ENCODE data around the gene NID1. TPM values are rescaled to one million over a fixed set of nuclear protein-coding genes. Genes with fewer than 3 reads are reported as not detected.

NID1 gene
- total and polyA plus RNA-seq, 9 of the 15 experiments (the other 6 are each of a cell fraction or from before 2014, with no cell fraction given), result 0.22 TPM; not detected in 8

- Histone ChIP-seq H3K9ac (ENCODE audit: insufficient read depth in 1 of 2, low read depth in 2 of 2, low read length in 2 of 2) (no peak overlapping the region), H3K4me2 (ENCODE audit: insufficient read depth, low read length) (no peak overlapping the region), H3K4me1 (replicated peaks in 1 of 2; ENCODE audit: control insufficient read depth in 2 of 2, insufficient read depth in 2 of 2, low read length in 2 of 2) (no peaks in the 10 kb centered on the region), H3K9me1 (ENCODE audit: control insufficient read depth, insufficient read depth, low read length) (no peaks in the 10 kb centered on the region), H3K9me3 (replicated peaks; ENCODE audit: control insufficient read depth, insufficient read depth, low read depth, low read length) (no peaks in the 10 kb centered on the region), H3K4me3 (no peak overlapping the region), H3K79me2 (ENCODE audit: control insufficient read depth, insufficient read depth, low read length) (no peaks in the 10 kb centered on the region), H3K36me3 (ENCODE audit: control insufficient read depth, insufficient read depth, low read length) (no peaks in the 10 kb centered on the region), H4K20me1 (replicated peaks; ENCODE audit: control insufficient read depth, insufficient read depth, low read length) (no peaks in the 10 kb centered on the region), H2AFZ (ENCODE audit: low read depth, low read length) (no peak overlapping the region), H3K27me3 (ENCODE audit: control insufficient read depth in 2 of 2, insufficient read depth in 2 of 2, low read length in 2 of 2) (peaks cover 31 to 40% of the 10 kb centered on the region in 2 experiments), H3K27ac (ENCODE audit: extremely low read depth, low read depth, low read length) (no peak overlapping the region)
- intact Hi-C loops (cut with micrococcal nuclease), result no loop called here
- ATAC-seq, result no peak
- TF ChIP-seq, protein P1, sequence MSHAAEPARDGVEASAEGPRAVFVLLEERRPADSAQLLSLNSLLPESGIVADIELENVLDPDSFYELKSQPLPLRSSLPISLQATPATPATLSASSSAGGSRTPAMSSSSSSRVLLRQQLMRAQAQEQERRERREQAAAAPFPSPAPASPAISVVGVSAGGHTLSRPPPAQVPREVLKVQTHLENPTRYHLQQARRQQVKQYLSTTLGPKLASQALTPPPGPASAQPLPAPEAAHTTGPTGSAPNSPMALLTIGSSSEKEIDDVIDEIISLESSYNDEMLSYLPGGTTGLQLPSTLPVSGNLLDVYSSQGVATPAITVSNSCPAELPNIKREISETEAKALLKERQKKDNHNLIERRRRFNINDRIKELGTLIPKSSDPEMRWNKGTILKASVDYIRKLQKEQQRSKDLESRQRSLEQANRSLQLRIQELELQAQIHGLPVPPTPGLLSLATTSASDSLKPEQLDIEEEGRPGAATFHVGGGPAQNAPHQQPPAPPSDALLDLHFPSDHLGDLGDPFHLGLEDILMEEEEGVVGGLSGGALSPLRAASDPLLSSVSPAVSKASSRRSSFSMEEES (CRISPR knock-in tag; IDR thresholded peaks at IDR 0.05), result peak; percentile 19; the same call in 1 of the 2 replicates
- TF ChIP-seq ZNF324 (CRISPR knock-in tag; IDR thresholded peaks at IDR 0.05), result no peak
- no peak for FAIRE-seq
- 5% methylated on average over 8 of the region's 8 CpGs for WGBS (ENCODE audit: insufficient coverage, low coverage, missing lambda C conversion rate)
- in situ Hi-C loops (cut with MboI), result no loop called here
- ChIA-PET POLR2A (interaction anchor here (0.7 to 0.8 kb wide), 2 partner anchors 8 to 239 kb away, joined by 3 to 4 read pairs; no protein-coding TSS in a partner anchor), CTCF (ENCODE audit: low intra/inter-chr PET ratio) (no interaction called here)
- no peak for DNase-seq (ENCODE audit: extremely low read depth in 1 of 4, low spot score in 3 of 4)
- no TSS peak for BruUV-seq (replicated peaks)
These were observed 134.3 kb downstream of the NID1 start for GRCh38 chr1:235930543-235930942.

GRCh38 chr1:235929216-235929615 is 135.7 kb downstream of the NID1 start:
- no peaks in the 10 kb centered on the region for H3K9me1 ChIP-seq (ENCODE audit: control insufficient read depth, insufficient read depth, low read length)
- FAIRE-seq (no peak), DNase-seq (ENCODE audit: extremely low read depth in 1 of 4, low spot score in 3 of 4) (no peak), ATAC-seq (no peak)
- H3K4me3 ChIP-seq, result no peak overlapping the region
- H3K27ac ChIP-seq (ENCODE audit: extremely low read depth, low read depth, low read length), result no peak overlapping the region
- in situ Hi-C loops (cut with MboI), result no loop called here
- no peak overlapping the region for H2AFZ ChIP-seq (ENCODE audit: low read depth, low read length)
- no peaks in the 10 kb centered on the region for H3K79me2 ChIP-seq (ENCODE audit: control insufficient read depth, insufficient read depth, low read length)
- intact Hi-C loops (cut with micrococcal nuclease), result no loop called here
- H3K4me1 ChIP-seq (replicated peaks in 1 of 2; ENCODE audit: control insufficient read depth in 2 of 2, insufficient read depth in 2 of 2, low read length in 2 of 2), result no peaks in the 10 kb centered on the region
- WGBS (ENCODE audit: insufficient coverage, low coverage, missing lambda C conversion rate), result 5% methylated on average over 4 of the region's 4 CpGs
- H3K36me3 ChIP-seq (ENCODE audit: control insufficient read depth, insufficient read depth, low read length), result no peaks in the 10 kb centered on the region
- H3K9ac ChIP-seq (ENCODE audit: insufficient read depth in 1 of 2, low read depth in 2 of 2, low read length in 2 of 2), result no peak overlapping the region
- peaks cover 34 to 42% of the 10 kb centered on the region in 2 experiments for H3K27me3 ChIP-seq (ENCODE audit: control insufficient read depth in 2 of 2, insufficient read depth in 2 of 2, low read length in 2 of 2)
- BruUV-seq (replicated peaks), result no TSS peak
- H4K20me1 ChIP-seq (replicated peaks; ENCODE audit: control insufficient read depth, insufficient read depth, low read length), result no peaks in the 10 kb centered on the region
- H3K9me3 ChIP-seq (replicated peaks; ENCODE audit: control insufficient read depth, insufficient read depth, low read depth, low read length), result no peaks in the 10 kb centered on the region
- POLR2A ChIA-PET, result interaction anchor here (0.6 kb wide), 1 partner anchor 458 kb away, joined by 3 read pairs; no protein-coding TSS in a partner anchor
- no peak overlapping the region for H3K4me2 ChIP-seq (ENCODE audit: insufficient read depth, low read length)
- CTCF ChIA-PET (ENCODE audit: low intra/inter-chr PET ratio), result no interaction called here
- TF ChIP-seq ETS1 (conservative IDR thresholded peaks at IDR 0.05; ENCODE audit: control insufficient read depth, low read depth, low read length) (no peak), CEBPG (CRISPR knock-in tag; IDR thresholded peaks at IDR 0.05) (no peak), CEBPG (tag; conservative IDR thresholded peaks at IDR 0.05 in 1 of 2, IDR thresholded peaks at IDR 0.05 in 1 of 2) (no peak), SAFB2 (IDR thresholded peaks at IDR 0.05; ENCODE audit: borderline replicate concordance, low read depth, low read length, severe bottlenecking) (no peak), LCOR (CRISPR knock-in tag; IDR thresholded peaks at IDR 0.05) (no peak), ZNF324 (CRISPR knock-in tag; IDR thresholded peaks at IDR 0.05) (no peak), ZFP36 (IDR thresholded peaks at IDR 0.05; ENCODE audit: low read depth, low read length, partially characterized antibody) (no peak), BRCA1 (IDR thresholded peaks at IDR 0.05) (no peak), BRCA1 (CRISPR knock-in tag; IDR thresholded peaks at IDR 0.05) (no peak), POLR2B (IDR thresholded peaks at IDR 0.05; ENCODE audit: low read depth, partially characterized antibody) (no peak), KLF10 (CRISPR knock-in tag; IDR thresholded peaks at IDR 0.05) (no peak), WHSC1 (IDR thresholded peaks at IDR 0.05; ENCODE audit: low read length) (no peak), ZNF551 (CRISPR knock-in tag; IDR thresholded peaks at IDR 0.05) (no peak), POLR2G (IDR thresholded peaks at IDR 0.05; ENCODE audit: low read depth, low read length) (no peak)

Data from K562 (cell line).